IPS-18c (cell line): ENCODE results near the gene SLC34A3.

Experiments used
- H3K4me3 ChIP-seq: 2 replicates; pipeline ENCODE4 v1.7.0; 2013; ENCODE audit warnings: low read depth, mild to moderate bottlenecking, low read length, moderate library complexity; ENCODE audit not compliant: insufficient read depth
- H3K9me3 ChIP-seq: one replicate; pipeline ENCODE4 v1.6.1; 2013; ENCODE audit warnings: mild to moderate bottlenecking, low read length, moderate library complexity; ENCODE audit not compliant: control insufficient read depth, insufficient read depth

The SLC34A3 gene

GRCh38 chr9:137243626-137244485 lies 13.2 kb downstream of the SLC34A3 start:
- H3K4me3 ChIP-seq = no peak overlapping the region
- peaks cover 2% of the 10 kb centered on the region for H3K9me3 ChIP-seq

- Histone ChIP-seq H3K4me3 (no peak overlapping the region), H3K9me3 (peaks cover 2% of the 10 kb centered on the region)
Measured at GRCh38 chr9:137244486-137245449, 14.1 kb downstream of the SLC34A3 start.

DNA sequence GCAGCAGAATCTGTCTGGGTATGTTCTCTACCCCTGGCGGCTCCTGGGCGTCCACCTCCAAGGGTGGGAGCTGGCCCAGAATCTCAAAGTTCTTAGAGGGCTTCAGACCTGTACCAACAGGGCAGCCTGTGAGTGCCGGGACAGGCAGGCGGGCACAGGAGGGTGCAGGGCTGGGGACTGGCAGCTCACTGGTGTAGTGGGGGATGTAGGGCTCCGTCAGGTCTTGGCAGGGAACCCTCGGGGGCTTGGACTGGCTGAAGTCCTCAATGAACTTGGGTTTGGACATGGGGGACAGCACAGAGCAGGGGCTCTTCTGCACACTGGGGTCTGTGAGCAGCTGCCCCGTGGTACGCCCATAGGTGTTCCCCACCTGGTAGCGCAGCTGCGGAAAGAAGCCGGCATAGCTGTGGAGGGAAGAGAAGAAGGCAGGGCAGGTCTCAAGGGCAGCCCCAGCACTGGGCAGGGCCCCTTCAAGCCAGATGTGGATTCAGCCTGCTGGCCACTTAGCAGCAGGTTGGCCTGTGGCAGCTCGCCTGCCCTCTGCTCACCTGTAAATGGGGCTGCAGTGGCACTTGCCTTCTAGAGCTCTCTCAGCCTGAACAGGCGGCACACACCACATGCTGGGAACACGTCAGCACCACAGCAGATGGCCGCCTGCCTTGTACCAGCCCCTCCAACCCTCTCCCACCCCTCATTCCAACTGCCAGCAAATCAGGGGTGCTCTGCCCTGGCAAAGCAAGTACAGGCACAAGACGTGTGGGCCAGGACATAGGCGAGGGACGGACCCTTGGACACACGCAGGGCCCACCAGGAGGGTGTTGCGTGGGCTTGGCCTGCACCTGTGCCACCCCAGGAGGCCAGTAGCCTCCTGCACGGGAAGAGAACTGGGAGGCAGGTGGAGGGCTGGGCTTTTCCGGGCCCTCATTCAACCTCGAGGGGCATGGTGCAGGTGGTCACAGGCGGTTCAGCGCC lies 15.0 kb downstream of the SLC34A3 start:
- Histone ChIP-seq H3K4me3 (no peak overlapping the region), H3K9me3 (peaks cover 2% of the 10 kb centered on the region)

- no peak overlapping the region for H3K4me3 ChIP-seq
- peaks cover 2% of the 10 kb centered on the region for H3K9me3 ChIP-seq
Measured at GRCh38 chr9:137247135-137247915, 16.6 kb downstream of the SLC34A3 start.

DNA sequence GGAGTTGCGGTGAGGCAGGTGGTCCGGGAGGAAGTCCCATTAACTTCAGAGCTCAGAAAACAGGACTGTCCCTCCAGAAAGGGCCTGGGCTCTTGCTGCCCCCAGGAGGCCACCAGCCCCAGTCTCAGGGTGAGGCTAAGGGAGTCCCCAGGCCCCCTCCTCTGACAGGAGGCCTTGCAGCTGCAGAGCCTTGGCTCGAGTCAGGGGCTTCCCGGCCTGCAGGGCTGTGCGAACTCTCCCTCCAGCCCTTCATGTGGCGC lies 17.1 kb downstream of the SLC34A3 start:
- Histone ChIP-seq H3K4me3 (no peak overlapping the region), H3K9me3 (peaks cover 2% of the 10 kb centered on the region)

GRCh38 chr9:137250329-137251193 lies 19.9 kb downstream of the SLC34A3 start:
- H3K9me3 ChIP-seq = peaks cover 2% of the 10 kb centered on the region
- no peak overlapping the region for H3K4me3 ChIP-seq

DNA sequence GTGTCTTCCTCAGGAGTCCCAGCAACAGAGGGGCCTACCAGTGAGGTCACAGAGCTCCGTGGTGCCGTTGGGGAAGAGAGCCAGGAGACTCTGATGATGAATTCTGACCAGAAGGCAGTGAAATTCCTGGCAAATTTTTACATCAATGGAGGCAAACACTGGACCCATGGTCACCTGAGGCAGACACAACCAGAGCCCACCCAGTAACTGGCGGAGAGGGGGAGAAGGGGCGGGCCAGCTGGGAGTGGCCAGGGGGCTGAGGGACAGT lies 20.4 kb downstream of the SLC34A3 start, which contains the start of gene STPG3:
Gene STPG3, plus strand, starts transcription at position 93 of the 268 bp plus-strand sequence. Its CDS starts 1 bp downstream, at position 94.
- Histone ChIP-seq H3K9me3 (peaks cover 2% of the 10 kb centered on the region), H3K4me3 (no peak within 1 kb of the TSS)

DNA sequence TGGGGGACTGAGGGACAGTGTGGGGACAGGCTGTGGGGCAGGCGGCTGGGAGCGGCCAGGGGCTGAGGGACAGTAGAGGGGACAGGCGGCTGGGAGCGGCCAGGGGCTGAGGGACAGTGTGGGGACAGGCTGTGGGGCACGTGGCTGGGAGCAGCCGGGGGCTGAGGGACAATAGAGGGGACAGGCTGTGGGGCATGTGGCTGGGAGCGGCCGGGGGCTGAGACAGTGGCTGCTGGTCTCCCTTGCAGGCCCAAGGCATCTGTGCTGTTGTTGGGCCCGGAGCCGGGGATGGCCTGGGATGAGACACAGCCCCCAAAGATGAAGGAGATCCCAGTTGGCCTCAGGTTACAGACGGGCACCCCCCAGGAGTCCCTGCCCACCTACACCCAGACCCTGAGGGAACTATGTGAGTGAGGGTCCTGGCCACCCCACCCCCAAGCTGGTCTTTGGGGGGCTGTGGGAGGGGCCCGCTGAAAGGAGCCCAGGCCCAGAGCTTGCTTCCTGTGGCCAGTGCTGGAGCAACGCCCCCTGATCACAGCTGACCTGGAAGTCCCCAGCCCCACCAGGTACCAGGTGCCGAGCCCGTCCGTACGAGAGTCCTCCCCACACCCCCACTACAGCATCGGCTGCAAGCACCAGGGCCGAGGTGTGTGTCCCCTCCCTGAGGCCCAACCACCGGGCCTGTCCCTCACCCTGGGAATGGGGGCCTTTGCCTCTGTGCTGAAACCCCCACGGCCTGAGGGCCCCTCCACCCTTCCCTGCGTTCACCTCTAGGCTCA lies 21.0 kb downstream of the SLC34A3 start:
- Histone ChIP-seq H3K4me3 (no peak overlapping the region), H3K9me3 (peaks cover 2% of the 10 kb centered on the region)

- no peak overlapping the region for H3K4me3 ChIP-seq
- H3K9me3 ChIP-seq = peaks cover 2% of the 10 kb centered on the region
Measured at GRCh38 chr9:137252555-137253506, 22.1 kb downstream of the SLC34A3 start.

DNA sequence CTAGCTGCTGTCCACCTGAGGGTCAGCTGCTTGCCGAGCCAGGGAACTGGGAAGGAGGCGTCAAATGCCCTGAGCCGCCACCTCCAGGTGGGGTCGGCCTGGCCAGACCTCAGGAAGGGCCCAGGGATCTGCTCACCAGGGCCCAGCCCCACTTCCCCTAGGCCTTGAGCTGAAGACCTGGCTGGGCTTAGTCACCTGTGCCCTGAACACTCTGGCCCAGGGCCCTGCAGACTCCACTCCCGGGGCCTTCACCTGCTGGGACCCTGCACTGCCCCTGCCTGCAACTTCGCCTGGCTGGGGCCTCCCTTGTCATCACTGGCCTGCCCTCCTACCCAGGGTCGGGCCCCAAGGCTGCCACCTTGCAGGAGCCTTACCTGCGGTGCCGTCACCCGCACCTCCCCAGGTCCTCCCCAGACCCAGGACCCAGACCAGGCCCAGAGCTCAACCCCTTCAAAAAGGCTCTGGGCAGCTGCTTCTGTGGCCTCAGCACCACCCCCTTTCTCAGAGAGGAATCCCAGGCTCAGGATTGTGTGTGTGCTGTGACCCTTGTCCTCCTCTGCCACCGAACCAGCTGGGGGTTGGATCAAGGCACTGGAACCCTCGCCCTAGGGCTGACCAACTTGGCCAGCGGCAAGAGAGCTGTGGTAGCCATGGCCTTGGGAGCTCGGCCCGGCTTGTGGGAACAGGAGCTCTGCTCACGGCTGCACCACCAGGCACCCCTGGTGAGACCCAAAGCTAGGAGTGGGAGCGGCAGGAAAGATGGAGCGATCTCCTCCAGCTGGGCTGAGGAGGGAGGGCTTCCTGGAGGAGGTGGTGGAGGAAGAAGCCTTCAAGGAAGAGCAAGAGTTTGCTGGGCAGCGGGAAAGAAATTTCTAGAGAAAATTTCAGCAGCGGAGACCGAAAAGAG lies 23.3 kb downstream of the SLC34A3 start:
- no peaks in the 10 kb centered on the region for H3K9me3 ChIP-seq
- peak overlapping the region; percentile 76 for H3K4me3 ChIP-seq

DNA sequence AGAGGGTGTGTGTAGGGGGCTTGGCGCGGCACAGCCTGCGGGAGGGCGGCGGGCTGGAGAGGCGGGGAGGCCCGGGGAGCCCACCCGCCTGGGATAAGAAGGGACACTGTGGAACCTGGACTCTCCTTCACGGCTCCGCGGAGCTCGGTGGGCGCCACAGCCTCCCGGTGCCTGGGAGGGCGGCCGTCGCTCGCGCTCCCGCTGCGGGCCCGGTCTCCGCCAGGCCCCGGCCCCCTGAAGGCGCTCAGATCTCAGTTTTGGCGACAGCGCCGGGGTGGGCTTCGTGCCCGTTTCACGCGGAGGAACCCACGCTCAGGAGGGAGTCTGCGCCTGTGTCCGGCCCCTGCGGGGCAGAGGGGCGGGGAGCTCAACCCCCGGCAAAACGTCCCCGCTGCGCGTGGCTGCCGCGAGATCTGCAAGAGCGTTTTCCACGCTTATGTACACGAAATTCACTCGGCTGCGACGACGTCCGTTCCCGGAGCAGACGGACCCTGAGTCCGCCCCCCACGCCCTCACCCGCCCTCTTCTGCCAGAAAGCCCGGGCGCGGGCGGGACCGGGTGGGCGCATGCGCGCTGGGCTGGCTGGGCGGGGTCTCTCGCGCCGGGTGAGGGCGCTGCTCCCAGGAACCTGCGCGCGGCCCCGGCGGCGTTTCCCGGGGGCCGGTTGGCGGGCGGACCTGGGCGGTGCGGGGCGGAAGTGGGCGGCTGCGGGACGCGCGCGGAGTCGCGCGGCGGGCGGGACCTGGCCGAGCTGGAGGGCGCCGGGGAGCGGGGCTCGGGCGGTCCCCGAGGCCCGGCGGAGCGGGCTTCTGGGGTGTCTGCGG lies 24.1 kb downstream of the SLC34A3 start, which contains the start of gene NELFB:
Gene NELFB, plus strand, starts transcription at position 704 of the 824 bp plus-strand sequence.
- Histone ChIP-seq H3K4me3 (peak within 1 kb of the TSS; percentile 89), H3K9me3 (no peaks in the 10 kb centered on the region)

DNA sequence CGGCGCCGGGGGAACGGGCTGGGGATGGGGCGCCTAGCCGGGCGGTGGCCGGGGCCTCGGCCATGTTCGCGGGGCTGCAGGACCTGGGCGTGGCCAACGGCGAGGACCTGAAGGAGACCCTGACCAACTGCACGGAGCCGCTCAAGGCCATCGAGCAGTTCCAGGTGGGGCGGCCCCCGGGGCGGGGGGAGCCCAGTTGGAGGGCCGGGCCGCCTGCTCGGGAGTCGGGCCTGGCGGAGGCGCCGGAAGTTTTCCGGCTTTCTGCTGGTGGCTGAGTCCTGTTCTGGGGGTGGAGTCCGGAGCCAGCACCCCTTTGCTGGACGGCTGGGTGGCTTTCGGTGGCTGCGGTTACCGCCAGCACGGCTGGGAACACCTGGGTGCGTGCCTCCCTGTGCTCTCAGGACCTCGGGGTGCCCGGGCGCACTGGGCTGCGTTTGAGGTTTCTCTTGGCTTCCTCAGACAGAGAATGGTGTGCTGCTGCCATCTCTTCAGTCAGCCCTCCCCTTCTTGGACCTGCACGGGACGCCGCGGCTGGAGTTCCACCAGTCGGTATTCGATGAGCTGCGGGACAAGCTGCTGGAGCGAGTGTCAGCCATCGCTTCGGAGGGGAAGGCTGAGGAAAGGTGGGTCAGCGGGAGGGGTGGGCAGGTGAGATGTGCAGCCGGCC lies 24.9 kb downstream of the SLC34A3 start:
- no peaks in the 10 kb centered on the region for H3K9me3 ChIP-seq
- peak overlapping the region; percentile 89 for H3K4me3 ChIP-seq
